Superior temporal gyrus (tissue), 1 donor: Measurements from ENCODE around the gene OR4M1.
"Not testable (repeated sequence)": the region's sequence is repeated elsewhere in the genome, so short reads cannot be mapped to it uniquely, and the experiment has no call there.

Source experiments
- DNase-seq: peaks from one replicate; pipeline ENCODE4 v3.0.0-alpha.2; 2016; ENCODE audit errors: extremely low spot score

Gene OR4M1

GRCh38 chr14:19823178-19823577 is 49.9 kb downstream of the OR4M1 start:
- DNase-seq = no peak

GRCh38 chr14:19823765-19824164 is 50.5 kb downstream of the OR4M1 start:
- no peak for DNase-seq

- DNase-seq = not testable (repeated sequence)
Measured at GRCh38 chr14:19827626-19828244, 54.4 kb downstream of the OR4M1 start.

- DNase-seq = no peak
Measured at GRCh38 chr14:19828314-19828713, 55.0 kb downstream of the OR4M1 start.
